SK-N-SH (cell line): ENCODE measurements around the gene TRIM42. TPM values are rescaled to one million over a fixed set of nuclear protein-coding genes. Genes with fewer than 3 reads are reported as not detected.

ENCODE experiments used
- CTCF ChIA-PET: fragments of 300-600, 350-600 bp; formaldehyde crosslinking; extraction: SDS; loops from one replicate; lab custom pipeline; 2021; lab: Yijun Ruan, JAX
- POLR2A ChIA-PET: fragments of 350-600 bp; sonication (Branson Sonifier 250); formaldehyde crosslinking; extraction: SDS; loops from one replicate; lab custom pipeline; 2020; ENCODE audit warnings: antibody characterized with exemption, inconsistent platforms; lab: Yijun Ruan, JAX
- DNase-seq: peaks from one replicate; pipeline ENCODE4 v3.0.0; 2012
- H2AFZ ChIP-seq: fragments of 200-600 bp; sonication (generic); 2 replicates; pipeline ENCODE4 v1.8.1; 2016; ENCODE audit warnings: antibody characterized with exemption, mild to moderate bottlenecking, low read depth
- H3F3A ChIP-seq: fragments of 200-600 bp; sonication (generic); replicated peaks from 2 replicates; pipeline ENCODE3; 2016; ENCODE audit warnings: antibody characterized with exemption, mild to moderate bottlenecking; ENCODE audit not compliant: insufficient read depth
- H3K27ac ChIP-seq, 2 experiments: fragments of 200-500 bp in 1 of 2; fragments of 200-600 bp in 1 of 2; sonication (Bioruptor generic) in 1 of 2; sonication (generic), shearing (Covaris generic) in 1 of 2; 2 replicates each; pipeline versions ENCODE4 v1.5.1 to v1.6.1; 2014 to 2016; ENCODE audit warnings: low read depth in 2 of 2, inconsistent platforms in 1 of 2, low read length in 1 of 2, mild to moderate bottlenecking in 1 of 2, mixed read lengths in 1 of 2
- H3K27me3 ChIP-seq: fragments of 200-600 bp; sonication (generic), shearing (Covaris generic); 2 replicates; pipeline ENCODE4 v1.6.1; 2016; ENCODE audit warnings: mixed run types; ENCODE audit not compliant: insufficient read depth
- H3K36me3 ChIP-seq, 2 experiments: fragments of 200-500 bp in 1 of 2; fragments of 200-600 bp in 1 of 2; sonication (Bioruptor generic) in 1 of 2; sonication (generic) in 1 of 2; replicated peaks in 1 of 2; 2 replicates each; pipeline versions ENCODE3 to v1.5.1; 2014 to 2016; ENCODE audit warnings: low read length in 1 of 2, mild to moderate bottlenecking in 1 of 2; ENCODE audit not compliant: insufficient read depth in 2 of 2, control insufficient read depth in 1 of 2
- H3K4me1 ChIP-seq, 2 experiments: fragments of 200-500 bp in 1 of 2; fragments of 200-600 bp in 1 of 2; sonication (Bioruptor generic) in 1 of 2; sonication (generic), shearing (Covaris generic) in 1 of 2; 2 replicates each; pipeline versions ENCODE4 v1.5.1 to v1.6.1; 2014 to 2016; ENCODE audit warnings: low read depth in 1 of 2, low read length in 1 of 2, mixed run types in 1 of 2; ENCODE audit not compliant: insufficient read depth in 2 of 2, control insufficient read depth in 1 of 2
- H3K4me2 ChIP-seq: fragments of 200-600 bp; sonication (generic), shearing (Covaris generic); 2 replicates; pipeline ENCODE4 v1.6.1; 2017; ENCODE audit warnings: mixed run types
- H3K4me3 ChIP-seq, 2 experiments: fragments of 200-500 bp in 1 of 2; fragments of 200-600 bp in 1 of 2; sonication (Bioruptor generic) in 1 of 2; sonication (generic), shearing (Covaris generic) in 1 of 2; 2 replicates each; pipeline versions ENCODE4 v1.5.1 to v1.8.1; 2014 to 2016; ENCODE audit warnings: low read depth in 2 of 2, inconsistent platforms in 1 of 2, low read length in 1 of 2, mild to moderate bottlenecking in 1 of 2, mixed read lengths in 1 of 2, moderate library complexity in 1 of 2
- H3K79me2 ChIP-seq: fragments of 200-600 bp; sonication (generic); 2 replicates; pipeline ENCODE4 v1.8.1; 2017; ENCODE audit warnings: mild to moderate bottlenecking; ENCODE audit not compliant: insufficient read depth
- H3K9ac ChIP-seq: fragments of 200-600 bp; sonication (generic); 2 replicates; pipeline ENCODE4 v1.6.1; 2017; ENCODE audit warnings: mixed run types
- H3K9me2 ChIP-seq: fragments of 200-600 bp; sonication (generic); 2 replicates; pipeline ENCODE4 v1.6.1; 2017; ENCODE audit warnings: mixed run types
- H3K9me3 ChIP-seq: fragments of 200-600 bp; sonication (generic); 2 replicates; pipeline ENCODE4 v1.6.1; 2017; ENCODE audit warnings: mixed run types, mild to moderate bottlenecking, moderate library complexity
- H4K20me1 ChIP-seq: fragments of 200-600 bp; sonication (generic); 2 replicates; pipeline ENCODE4 v1.6.1; 2017; ENCODE audit warnings: mild to moderate bottlenecking, mixed run types; ENCODE audit not compliant: insufficient read depth
- ELF1 ChIP-seq: IDR thresholded peaks from 2 replicates; pipeline ENCODE4 v1.4.0; 2012
- FOSL2 ChIP-seq: IDR thresholded peaks from 2 replicates; pipeline ENCODE4 v1.4.0; 2012; ENCODE audit warnings: low read depth, mild to moderate bottlenecking, moderate library complexity, borderline replicate concordance
- FOXJ3 ChIP-seq: sonication (generic); formaldehyde crosslinking; IDR thresholded peaks from 2 replicates; pipeline ENCODE4 v1.5.1; 2020; ENCODE audit warnings: mild to moderate bottlenecking, missing genetic modification reagents
- GABPA ChIP-seq: IDR thresholded peaks from 2 replicates; pipeline ENCODE4 v1.4.0; 2012; ENCODE audit warnings: low read depth, mild to moderate bottlenecking
- GATA2 ChIP-seq: sonication (generic); formaldehyde crosslinking; IDR thresholded peaks from 2 replicates; pipeline ENCODE4 v1.5.0; 2020; ENCODE audit warnings: mild to moderate bottlenecking, missing genetic modification reagents
- JUND ChIP-seq: IDR thresholded peaks from 2 replicates; pipeline ENCODE4 v1.4.0; 2012
- MAX ChIP-seq: IDR thresholded peaks from 2 replicates; pipeline ENCODE4 v1.4.0; 2012; ENCODE audit warnings: low read depth
- MEF2A ChIP-seq: IDR thresholded peaks from 2 replicates; pipeline ENCODE4 v1.4.0; 2012; ENCODE audit warnings: low read depth, borderline replicate concordance
- NRF1 ChIP-seq: IDR thresholded peaks from 2 replicates; pipeline ENCODE4 v1.6.1; 2012; ENCODE audit warnings: low read depth, mild to moderate bottlenecking, low read length
- RAD21 ChIP-seq: IDR thresholded peaks from 2 replicates; pipeline ENCODE4 v1.6.1; 2012; ENCODE audit warnings: mild to moderate bottlenecking, low read length
- RCOR1 ChIP-seq: fragments of 150-350 bp; IDR thresholded peaks from 2 replicates; pipeline ENCODE4 v1.6.1; 2017; ENCODE audit warnings: antibody characterized with exemption, low read length
- REST ChIP-seq: IDR thresholded peaks from 2 replicates; pipeline ENCODE4 v1.6.1; 2012; ENCODE audit warnings: mild to moderate bottlenecking, low read depth, low read length, moderate library complexity
- RFX5 ChIP-seq: IDR thresholded peaks from 2 replicates; pipeline ENCODE4 v1.6.1; 2012; ENCODE audit warnings: mild to moderate bottlenecking, improper control_type of control experiment, low read length
- SIN3A ChIP-seq: IDR thresholded peaks from 2 replicates; pipeline ENCODE4 v1.6.1; 2012; ENCODE audit warnings: low read depth, mild to moderate bottlenecking, low read length, moderate library complexity, borderline replicate concordance
- SMC3 ChIP-seq: IDR thresholded peaks from 2 replicates; pipeline ENCODE4 v1.6.1; 2012; ENCODE audit warnings: low read depth, low read length, improper control_type of control experiment
- TEAD4 ChIP-seq: IDR thresholded peaks from 2 replicates; pipeline ENCODE4 v1.4.0; 2012; ENCODE audit warnings: mild to moderate bottlenecking, borderline replicate concordance; ENCODE audit not compliant: insufficient read depth
- USF2 ChIP-seq: fragments of 150-350 bp; IDR thresholded peaks from 2 replicates; pipeline ENCODE4 v1.6.1; 2017; ENCODE audit warnings: antibody characterized with exemption, low read length, low read depth, borderline replicate concordance
- YY1 ChIP-seq: IDR thresholded peaks from 2 replicates; pipeline ENCODE4 v1.4.0; 2012; ENCODE audit warnings: low read depth, mild to moderate bottlenecking
- ZBTB33 ChIP-seq: IDR thresholded peaks from 2 replicates; pipeline ENCODE4 v1.4.0; 2012; ENCODE audit warnings: low read depth, borderline replicate concordance
- WGBS: methylation state at CpG from one replicate; pipeline ENCODE4 v1.1.6; 2017; ENCODE audit warnings: low lambda C conversion rate; 5-methylcytosine and 5-hydroxymethylcytosine counted together
- polyA plus RNA-seq, 3 experiments: library from polyadenylated mRNA; depleted of rRNA; stranded (reverse); fragments of >200 nt; gene quantifications; 2 replicates each; pipeline ENCODE4 v1.2.3, GENCODE V29; 2012

TRIM42 gene
- polyA plus RNA-seq, 1 of the 3 experiments (the other 2 are of a cell fraction) = not detected

GRCh38 chr3:140629357-140630137 is 48.3 kb upstream of the TRIM42 start (continued):
- TF ChIP-seq USF2 = no peak

GRCh38 chr3:140630366-140630765 is 47.5 kb upstream of the TRIM42 start:
- Histone ChIP-seq H3K9me2 (no peaks in the 10 kb centered on the region), H3K9ac (no peak overlapping the region), H3K9me3 (no peaks in the 10 kb centered on the region), H2AFZ (no peak overlapping the region)
- TF ChIP-seq REST (no peak), GABPA (no peak), JUND (no peak), SMC3 (no peak), GATA2 (CRISPR knock-in tag) (no peak), FOXJ3 (no peak), RCOR1 (no peak), NRF1 (no peak), ELF1 (no peak), YY1 (no peak), MEF2A (no peak), SIN3A (no peak), MAX (no peak), RAD21 (no peak), USF2 (no peak), FOSL2 (no peak), TEAD4 (no peak), RFX5 (no peak), ZBTB33 (no peak)
- TF ChIP-seq, all 33 proteins: peak for 0
- 3% methylated on average over 5 of the region's 5 CpGs for WGBS
- Histone ChIP-seq H3F3A (no peaks in the 10 kb centered on the region), H3K27me3 (no peaks in the 10 kb centered on the region), H3K4me3 (no peak overlapping the region), H3K4me1 (no peaks in the 10 kb centered on the region), H3K36me3 (no peaks in the 10 kb centered on the region), H3K79me2 (no peaks in the 10 kb centered on the region), H4K20me1 (no peaks in the 10 kb centered on the region), H3K4me2 (no peak overlapping the region), H3K27ac (no peak overlapping the region)
- DNase-seq = no peak
- CTCF ChIA-PET = interaction anchor here (1.1 kb wide), 1 partner anchor 13 kb away, joined by 3 read pairs; no protein-coding TSS in a partner anchor
- POLR2A ChIA-PET = no interaction called here
